GM10266 (cell line): Measurements from ENCODE around the gene IGSF8.

ENCODE experiments used
- DNase-seq: peaks from one replicate; pipeline ENCODE4 v3.0.0; 2012; ENCODE audit errors: extremely low spot score
- CTCF ChIP-seq: IDR thresholded peaks from 2 replicates; pipeline ENCODE4 v1.5.1; 2012; ENCODE audit warnings: mild to moderate bottlenecking, low read depth; ENCODE audit not compliant: control insufficient read depth, insufficient read depth; ENCODE audit errors: missing control alignments

IGSF8 gene

GRCh38 chr1:160093069-160093395 is 5.4 kb downstream of the IGSF8 start:
- no peak for TF ChIP-seq CTCF

GRCh38 chr1:160092366-160093068 is 5.9 kb downstream of the IGSF8 start:
- no peak for TF ChIP-seq CTCF
- no peak for DNase-seq

More at GRCh38 chr1:160093069-160093395, 5.4 kb downstream of the IGSF8 start:
- DNase-seq: no peak

GRCh38 chr1:160091666-160092223 is 6.7 kb downstream of the IGSF8 start:
- TF ChIP-seq CTCF: no peak
- no peak for DNase-seq

- DNase-seq: no peak
- no peak for TF ChIP-seq CTCF
Measured at GRCh38 chr1:160090760-160091159, 7.7 kb downstream of the IGSF8 start.

GRCh38 chr1:160089883-160090282 is 8.5 kb downstream of the IGSF8 start:
- TF ChIP-seq CTCF: no peak
- no peak for DNase-seq

GRCh38 chr1:160087118-160087662 is 11.2 kb downstream of the IGSF8 start:
- TF ChIP-seq CTCF: no peak
- no peak for DNase-seq

- TF ChIP-seq CTCF: no peak
- no peak for DNase-seq
Measured at GRCh38 chr1:160086456-160086892, 11.9 kb downstream of the IGSF8 start.
